PC-9 (cell line): ENCODE results near the gene TNFAIP1.

Source experiments
- EZH2 ChIP-seq: fragments of 200-600 bp; sonication (generic); IDR thresholded peaks from 2 replicates; pipeline ENCODE4 v1.8.0; 2017; ENCODE audit warnings: antibody characterized with exemption, low read depth
- TF ChIP-seq, protein P1 (sequence below): fragments of 200-600 bp; sonication (generic); conservative IDR thresholded peaks from 2 replicates; pipeline ENCODE4 v1.6.1; 2017; ENCODE audit warnings: mixed run types, antibody characterized with exemption, mild to moderate bottlenecking, moderate library complexity

DNA sequence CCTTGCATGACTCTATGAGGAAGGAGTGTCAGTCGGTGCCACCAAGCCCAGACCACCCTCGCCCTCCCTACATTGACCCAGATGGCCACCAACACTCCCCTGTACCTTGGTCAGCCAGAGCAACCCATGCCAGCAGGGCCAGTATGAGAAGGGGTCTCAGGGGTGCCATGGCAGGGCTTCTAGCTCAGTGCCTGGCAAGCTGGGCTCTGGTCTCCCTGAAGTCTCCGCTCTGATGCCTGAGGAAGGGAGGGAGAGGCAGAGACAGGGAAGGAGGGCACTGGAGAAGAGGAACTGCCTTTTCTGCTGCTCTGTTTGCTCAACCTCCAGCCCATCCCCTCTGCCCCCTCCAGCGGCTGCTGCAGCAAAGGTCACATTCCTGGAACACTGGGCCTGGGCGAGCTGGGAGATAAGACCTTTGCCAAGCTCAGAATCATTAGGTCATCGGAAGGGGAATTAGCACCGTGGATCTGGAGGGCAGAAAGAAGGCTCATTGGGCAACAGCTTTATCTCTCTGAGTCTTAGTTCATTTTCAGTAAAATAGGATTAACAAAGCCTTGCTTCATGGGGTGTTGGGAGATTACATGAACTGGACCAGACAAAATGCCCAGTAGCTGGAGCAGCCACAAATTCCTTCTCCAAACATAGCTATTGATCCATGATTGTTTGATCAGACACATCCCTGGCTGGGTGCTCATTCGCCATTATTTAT is 34.6 kb downstream of the TNFAIP1 start, which contains the start of gene VTN:
- TF ChIP-seq, protein P1, sequence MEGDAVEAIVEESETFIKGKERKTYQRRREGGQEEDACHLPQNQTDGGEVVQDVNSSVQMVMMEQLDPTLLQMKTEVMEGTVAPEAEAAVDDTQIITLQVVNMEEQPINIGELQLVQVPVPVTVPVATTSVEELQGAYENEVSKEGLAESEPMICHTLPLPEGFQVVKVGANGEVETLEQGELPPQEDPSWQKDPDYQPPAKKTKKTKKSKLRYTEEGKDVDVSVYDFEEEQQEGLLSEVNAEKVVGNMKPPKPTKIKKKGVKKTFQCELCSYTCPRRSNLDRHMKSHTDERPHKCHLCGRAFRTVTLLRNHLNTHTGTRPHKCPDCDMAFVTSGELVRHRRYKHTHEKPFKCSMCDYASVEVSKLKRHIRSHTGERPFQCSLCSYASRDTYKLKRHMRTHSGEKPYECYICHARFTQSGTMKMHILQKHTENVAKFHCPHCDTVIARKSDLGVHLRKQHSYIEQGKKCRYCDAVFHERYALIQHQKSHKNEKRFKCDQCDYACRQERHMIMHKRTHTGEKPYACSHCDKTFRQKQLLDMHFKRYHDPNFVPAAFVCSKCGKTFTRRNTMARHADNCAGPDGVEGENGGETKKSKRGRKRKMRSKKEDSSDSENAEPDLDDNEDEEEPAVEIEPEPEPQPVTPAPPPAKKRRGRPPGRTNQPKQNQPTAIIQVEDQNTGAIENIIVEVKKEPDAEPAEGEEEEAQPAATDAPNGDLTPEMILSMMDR, result no peak
- TF ChIP-seq EZH2, result no peak
